Duodenal mucosa (tissue), 2 donors: ENCODE measurements around the gene BEX4.

Experiments
- H3K27ac ChIP-seq: one replicate; pipeline ENCODE4 v1.7.0; 2013; ENCODE audit warnings: low read depth, low read length
- H3K27me3 ChIP-seq, 2 donors: one replicate each; pipeline ENCODE4 v1.7.0; 2013; ENCODE audit warnings: low read length in 2 of 2, control low read depth in 1 of 2; ENCODE audit not compliant: insufficient read depth in 2 of 2, control insufficient read depth in 1 of 2
- H3K36me3 ChIP-seq, 2 donors: one replicate each; pipeline ENCODE4 v1.7.0; 2013; ENCODE audit warnings: low read length in 2 of 2, control low read depth in 1 of 2; ENCODE audit not compliant: insufficient read depth in 2 of 2, control insufficient read depth in 1 of 2
- H3K4me1 ChIP-seq, 2 donors: one replicate each; pipeline ENCODE4 v1.7.0; 2013; ENCODE audit warnings: low read length in 2 of 2, control low read depth in 1 of 2; ENCODE audit not compliant: insufficient read depth in 2 of 2, control insufficient read depth in 1 of 2
- H3K4me3 ChIP-seq, 2 donors: one replicate each; pipeline ENCODE4 v1.7.0; 2013; ENCODE audit warnings: low read length in 2 of 2, low read depth in 1 of 2
- H3K9ac ChIP-seq, 2 donors: one replicate each; pipeline ENCODE4 v1.7.0; 2013; ENCODE audit warnings: low read length in 2 of 2, low read depth in 1 of 2
- H3K9me3 ChIP-seq, 2 donors: one replicate each; pipeline ENCODE4 v1.7.0; 2013; ENCODE audit warnings: low read length in 2 of 2, control low read depth in 1 of 2; ENCODE audit not compliant: control insufficient read depth in 1 of 2

The BEX4 gene

DNA sequence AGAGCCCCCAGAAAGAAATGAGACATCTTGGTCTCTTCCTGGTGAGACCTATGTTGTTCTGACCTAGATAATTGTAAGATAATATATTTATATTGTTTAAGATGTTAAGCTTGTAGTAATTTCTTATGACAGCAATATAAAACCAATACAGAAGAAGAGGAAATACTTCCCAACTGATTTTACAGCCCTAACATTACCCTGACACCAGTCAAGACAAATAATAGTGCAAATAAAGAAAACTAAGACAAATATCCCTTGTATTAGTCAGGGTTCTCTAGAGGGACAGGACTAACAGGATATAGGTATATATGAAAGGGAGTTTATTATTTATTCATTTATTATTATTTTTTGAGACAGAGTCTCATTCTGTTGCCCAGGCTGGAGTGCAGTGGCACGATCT is 21.4 kb downstream of the BEX4 start:
- no peaks in the 10 kb centered on the region for H3K9me3 ChIP-seq
- H3K27me3 ChIP-seq = no peaks in the 10 kb centered on the region
- no peak overlapping the region for H3K9ac ChIP-seq
- no peak overlapping the region for H3K27ac ChIP-seq
- H3K4me1 ChIP-seq = no peaks in the 10 kb centered on the region
- no peak overlapping the region for H3K4me3 ChIP-seq
- H3K36me3 ChIP-seq = no peaks in the 10 kb centered on the region

GRCh38 chrX:103240155-103240554 is 25.2 kb downstream of the BEX4 start:
- Histone ChIP-seq H3K9ac (no peak overlapping the region), H3K4me3 (no peak overlapping the region), H3K36me3 (no peaks in the 10 kb centered on the region), H3K4me1 (no peaks in the 10 kb centered on the region), H3K27me3 (no peaks in the 10 kb centered on the region), H3K27ac (no peak overlapping the region), H3K9me3 (no peaks in the 10 kb centered on the region)

DNA sequence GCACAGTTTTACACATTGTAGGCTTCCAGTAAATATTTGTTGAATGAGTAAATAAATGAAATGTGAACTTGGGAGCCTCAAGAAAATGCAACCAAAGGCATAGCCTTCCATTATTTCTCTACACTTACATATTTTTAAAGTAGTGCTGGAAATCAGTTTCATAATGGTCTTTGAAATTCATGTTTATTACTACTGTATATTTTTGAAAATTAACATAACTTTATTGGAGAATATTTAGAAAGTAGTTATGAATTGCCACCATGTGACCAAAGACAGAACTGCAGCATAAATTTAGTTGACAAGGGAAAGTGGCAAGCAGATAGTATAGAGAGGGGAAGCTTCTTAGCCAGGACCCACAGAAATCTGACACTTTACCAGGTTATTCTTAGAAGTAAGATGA is 33.6 kb downstream of the BEX4 start:
- Histone ChIP-seq H3K4me3 (no peak overlapping the region), H3K9me3 (no peaks in the 10 kb centered on the region), H3K36me3 (peaks cover 0 to 7% of the 10 kb centered on the region in 2 donors), H3K4me1 (peaks cover 0 to 2% of the 10 kb centered on the region in 2 donors), H3K9ac (no peak overlapping the region), H3K27ac (no peak overlapping the region), H3K27me3 (no peaks in the 10 kb centered on the region)

DNA sequence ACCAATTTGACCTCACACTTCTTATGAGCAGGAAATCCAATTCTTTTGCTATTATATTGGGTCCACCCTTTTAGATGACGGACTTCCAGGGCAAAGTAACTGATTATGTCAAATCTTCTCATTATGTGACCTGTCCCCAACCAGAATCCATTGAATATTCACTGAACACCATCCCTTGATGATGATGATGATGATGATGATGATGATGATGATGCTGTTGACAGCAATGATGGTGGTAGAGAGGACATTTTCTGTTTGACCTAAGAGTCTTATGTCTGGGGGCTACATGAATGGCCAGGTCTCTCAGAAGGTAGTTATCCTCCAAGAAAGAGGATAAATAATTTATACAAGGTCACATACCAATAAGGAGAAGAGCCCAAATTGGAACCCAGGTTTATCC is 34.9 kb downstream of the BEX4 start:
- Histone ChIP-seq H3K36me3 (peaks cover 0 to 7% of the 10 kb centered on the region in 2 donors), H3K27me3 (no peaks in the 10 kb centered on the region), H3K4me1 (peaks cover 0 to 4% of the 10 kb centered on the region in 2 donors), H3K9ac (no peak overlapping the region), H3K27ac (no peak overlapping the region), H3K4me3 (no peak overlapping the region), H3K9me3 (no peaks in the 10 kb centered on the region)

DNA sequence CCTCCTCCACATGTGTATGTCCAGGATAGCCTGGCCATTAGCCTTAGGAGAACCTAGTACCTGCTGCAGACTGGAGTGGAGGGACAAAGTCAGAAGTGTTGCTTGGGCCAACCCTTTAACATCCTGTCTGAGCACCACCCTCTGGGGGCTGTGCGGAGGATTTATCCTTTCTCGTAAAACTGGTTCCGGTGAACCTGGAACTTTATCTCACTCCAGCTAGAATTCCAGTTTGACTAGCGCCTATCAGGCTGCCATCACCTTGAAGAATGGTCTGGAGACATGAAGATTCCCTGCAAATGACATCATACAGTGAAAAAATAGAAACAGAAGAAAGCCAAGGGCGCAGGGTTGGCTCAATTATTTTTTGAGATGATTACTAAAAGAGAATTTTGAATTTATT is 36.1 kb downstream of the BEX4 start:
- H3K4me1 ChIP-seq = peaks cover 0 to 4% of the 10 kb centered on the region in 2 donors
- H3K4me3 ChIP-seq = no peak overlapping the region
- peaks cover 0 to 7% of the 10 kb centered on the region in 2 donors for H3K36me3 ChIP-seq
- H3K9ac ChIP-seq = no peak overlapping the region
- H3K27me3 ChIP-seq = no peaks in the 10 kb centered on the region
- no peaks in the 10 kb centered on the region for H3K9me3 ChIP-seq
- no peak overlapping the region for H3K27ac ChIP-seq

- Histone ChIP-seq H3K4me1 (peaks cover 0 to 4% of the 10 kb centered on the region in 2 donors), H3K27ac (no peak overlapping the region), H3K9me3 (no peaks in the 10 kb centered on the region), H3K4me3 (peak overlapping the region; percentile 80 to 90), H3K27me3 (no peaks in the 10 kb centered on the region), H3K9ac (peak overlapping the region; percentile 80 to 89), H3K36me3 (peaks cover 0 to 7% of the 10 kb centered on the region in 2 donors)
Measured at GRCh38 chrX:103253608-103254007, 38.7 kb downstream of the BEX4 start.

GRCh38 chrX:103254171-103254824 is 39.4 kb downstream of the BEX4 start:
- Histone ChIP-seq H3K9me3 (no peaks in the 10 kb centered on the region), H3K9ac (peak overlapping the region; percentile 80 to 89), H3K4me3 (peak overlapping the region; percentile 80 to 90), H3K27me3 (no peaks in the 10 kb centered on the region), H3K36me3 (peaks cover 0 to 7% of the 10 kb centered on the region in 2 donors), H3K27ac (peak overlapping the region; percentile 66), H3K4me1 (peaks cover 0 to 4% of the 10 kb centered on the region in 2 donors)

GRCh38 chrX:103254921-103255493 is 40.1 kb downstream of the BEX4 start, which contains the start of gene TCEAL8:
TCEAL8 (minus strand) TSS chrX:103255155; CDS start chrX:103253979, 1,176 bp downstream.
- Histone ChIP-seq H3K9me3 (no peaks in the 10 kb centered on the region), H3K27me3 (no peaks in the 10 kb centered on the region), H3K27ac (peak within 1 kb of the TSS; percentile 66), H3K4me3 (peak within 1 kb of the TSS; percentile 80 to 90), H3K4me1 (peaks cover 0 to 4% of the 10 kb centered on the region in 2 donors), H3K9ac (peak within 1 kb of the TSS; percentile 80 to 89), H3K36me3 (peaks cover 0 to 7% of the 10 kb centered on the region in 2 donors)

- peaks cover 0 to 4% of the 10 kb centered on the region in 2 donors for H3K4me1 ChIP-seq
- no peaks in the 10 kb centered on the region for H3K27me3 ChIP-seq
- no peak overlapping the region for H3K27ac ChIP-seq
- no peak overlapping the region for H3K9ac ChIP-seq
- peaks cover 0 to 7% of the 10 kb centered on the region in 2 donors for H3K36me3 ChIP-seq
- H3K9me3 ChIP-seq = no peaks in the 10 kb centered on the region
- no peak overlapping the region for H3K4me3 ChIP-seq
Measured at GRCh38 chrX:103256651-103257050, 41.7 kb downstream of the BEX4 start.

- H3K27ac ChIP-seq = no peak overlapping the region
- no peak overlapping the region for H3K4me3 ChIP-seq
- no peaks in the 10 kb centered on the region for H3K27me3 ChIP-seq
Measured at GRCh38 chrX:103258275-103258674, 43.4 kb downstream of the BEX4 start.

More at GRCh38 chrX:103258275-103258674, 43.4 kb downstream of the BEX4 start:
- H3K4me1 ChIP-seq = peaks cover 0 to 4% of the 10 kb centered on the region in 2 donors
- no peaks in the 10 kb centered on the region for H3K9me3 ChIP-seq
- no peaks in the 10 kb centered on the region for H3K36me3 ChIP-seq
- no peak overlapping the region for H3K9ac ChIP-seq
